Hepatocyte (in vitro differentiated cells): Measurements from ENCODE around the gene EIF6. TPM values are rescaled to one million over a fixed set of nuclear protein-coding genes. Genes with fewer than 3 reads are reported as not detected.
"Not testable (repeated sequence)": the region's sequence is repeated elsewhere in the genome, so short reads cannot be mapped to it uniquely, and the experiment has no call there.

Experiments
- DNase-seq: peaks from one replicate; pipeline ENCODE4 v3.0.0-alpha.2; 2016; ENCODE audit warnings: low spot score
- H2AFZ ChIP-seq: fragments of 200-600 bp; sonication (generic); 2 replicates; pipeline ENCODE4 v1.6.0; 2016; ENCODE audit warnings: antibody characterized with exemption, mild to moderate bottlenecking
- H3K27ac ChIP-seq: fragments of 200-600 bp; sonication (generic); 2 replicates; pipeline ENCODE4 v1.5.1; 2016; ENCODE audit warnings: mild to moderate bottlenecking
- H3K27me3 ChIP-seq: fragments of 200-600 bp; sonication (generic); 2 replicates; pipeline ENCODE4 v1.6.1; 2016
- H3K36me3 ChIP-seq: fragments of 200-600 bp; sonication (generic); replicated peaks from 2 replicates; pipeline ENCODE4 v1.5.1; 2016; ENCODE audit warnings: low read depth; ENCODE audit not compliant: insufficient read depth
- H3K4me1 ChIP-seq: fragments of 200-600 bp; sonication (generic); 2 replicates; pipeline ENCODE4 v1.5.1; 2016; ENCODE audit warnings: mild to moderate bottlenecking, moderate library complexity; ENCODE audit not compliant: insufficient read depth
- H3K4me2 ChIP-seq: fragments of 200-600 bp; sonication (generic); 2 replicates; pipeline ENCODE4 v1.6.0; 2016
- H3K4me3 ChIP-seq: fragments of 200-600 bp; sonication (generic); 2 replicates; pipeline ENCODE4 v1.5.1; 2016; ENCODE audit warnings: mild to moderate bottlenecking
- H3K79me2 ChIP-seq: fragments of 200-600 bp; sonication (generic); 2 replicates; pipeline ENCODE4 v1.6.0; 2017; ENCODE audit warnings: mild to moderate bottlenecking
- H3K9me2 ChIP-seq: fragments of 200-600 bp; sonication (generic); replicated peaks from 2 replicates; pipeline ENCODE4 v1.6.0; 2017; ENCODE audit warnings: mild to moderate bottlenecking; ENCODE audit not compliant: insufficient read depth
- H3K9me3 ChIP-seq: fragments of 200-600 bp; sonication (generic); 2 replicates; pipeline ENCODE4 v1.5.1; 2016; ENCODE audit warnings: low read depth, mild to moderate bottlenecking
- H4K20me1 ChIP-seq: fragments of 200-600 bp; sonication (generic); 2 replicates; pipeline ENCODE4 v1.6.0; 2016; ENCODE audit warnings: mild to moderate bottlenecking; ENCODE audit not compliant: insufficient read depth, poor library complexity, severe bottlenecking
- CTCF ChIP-seq: fragments of 200-600 bp; sonication (generic); IDR thresholded peaks from 2 replicates; pipeline ENCODE4 v1.5.1; 2016; ENCODE audit warnings: antibody characterized with exemption, mild to moderate bottlenecking; ENCODE audit not compliant: poor library complexity
- EZH2 ChIP-seq: fragments of 200-600 bp; sonication (generic); IDR thresholded peaks from 2 replicates; pipeline ENCODE4 v1.6.1; 2016; ENCODE audit warnings: antibody characterized with exemption, mild to moderate bottlenecking, borderline replicate concordance
- EZH2phosphoT487 ChIP-seq: fragments of 200-600 bp; sonication (generic); IDR thresholded peaks from one replicate; pipeline ENCODE4 v1.6.1; 2018; ENCODE audit warnings: antibody characterized with exemption, mild to moderate bottlenecking, low read depth, moderate library complexity; ENCODE audit not compliant: unreplicated experiment, severe bottlenecking
- WGBS: methylation state at CpG from one replicate; pipeline ENCODE4 v1.1.6; 2016; ENCODE audit warnings: low lambda C conversion rate; ENCODE audit errors: missing lambda C conversion rate; 5-methylcytosine and 5-hydroxymethylcytosine counted together
- polyA plus RNA-seq: library from polyadenylated mRNA; unstranded; fragments of >200 nt; fragmentation: Nextera tagmentation; extraction: Ambion mirVana; gene quantifications from 2 replicates; pipeline ENCODE4 v1.2.1, GENCODE V29; 2016
- total RNA-seq: library from RNA; depleted of rRNA; stranded (reverse); fragments of >200 nt; gene quantifications from 2 replicates; pipeline ENCODE4 v1.2.3, GENCODE V29; 2014

Gene EIF6
- total and polyA plus RNA-seq, 2 experiments from 2014 or later, result 112 to 230 TPM

GRCh38 chr20:35267092-35267491, 17.5 kb downstream of the EIF6 start:
- Histone ChIP-seq H3K36me3 (no peaks in the 10 kb centered on the region), H3K9me2 (no peaks in the 10 kb centered on the region), H3K4me1 (peaks cover 21% of the 10 kb centered on the region), H2AFZ (no peak overlapping the region), H3K79me2 (no peaks in the 10 kb centered on the region), H3K4me3 (no peak overlapping the region), H3K9me3 (no peaks in the 10 kb centered on the region), H3K4me2 (no peak overlapping the region), H3K27me3 (no peaks in the 10 kb centered on the region), H4K20me1 (no peaks in the 10 kb centered on the region), H3K27ac (no peak overlapping the region)
- WGBS, result 97% methylated on average over 16 of the region's 16 CpGs
- DNase-seq, result no peak
- TF ChIP-seq EZH2phosphoT487, result no peak
- TF ChIP-seq CTCF, result no peak
- TF ChIP-seq EZH2, result no peak

- H3K4me3 ChIP-seq, result no peak overlapping the region
- no peaks in the 10 kb centered on the region for H3K9me3 ChIP-seq
- 54% methylated on average over 1 of the region's 1 CpG for WGBS
- H3K79me2 ChIP-seq, result no peaks in the 10 kb centered on the region
- no peak overlapping the region for H2AFZ ChIP-seq
- no peak overlapping the region for H3K4me2 ChIP-seq
- peaks cover 23% of the 10 kb centered on the region for H3K4me1 ChIP-seq
- DNase-seq, result peak; percentile 63
- peak; percentile 27 for TF ChIP-seq CTCF
- no peak for TF ChIP-seq EZH2phosphoT487
- no peak for TF ChIP-seq EZH2
- no peaks in the 10 kb centered on the region for H3K36me3 ChIP-seq
- H3K27ac ChIP-seq, result peak overlapping the region; percentile 97
- no peaks in the 10 kb centered on the region for H3K9me2 ChIP-seq
- H4K20me1 ChIP-seq, result no peaks in the 10 kb centered on the region
- no peaks in the 10 kb centered on the region for H3K27me3 ChIP-seq
These were observed 19.8 kb downstream of the EIF6 start for GRCh38 chr20:35264755-35265154.

- peak overlapping the region; percentile 97 for H3K27ac ChIP-seq
- 69% methylated on average over 17 of the region's 17 CpGs for WGBS
- H3K9me3 ChIP-seq, result no peaks in the 10 kb centered on the region
- no peak overlapping the region for H3K4me3 ChIP-seq
- H3K36me3 ChIP-seq, result no peaks in the 10 kb centered on the region
- no peaks in the 10 kb centered on the region for H3K79me2 ChIP-seq
- H4K20me1 ChIP-seq, result no peaks in the 10 kb centered on the region
- TF ChIP-seq EZH2, result no peak
- TF ChIP-seq CTCF, result no peak
- no peak for TF ChIP-seq EZH2phosphoT487
- no peak overlapping the region for H2AFZ ChIP-seq
- no peaks in the 10 kb centered on the region for H3K9me2 ChIP-seq
- peaks cover 23% of the 10 kb centered on the region for H3K4me1 ChIP-seq
- H3K4me2 ChIP-seq, result peak overlapping the region; percentile 50
- DNase-seq, result no peak
- H3K27me3 ChIP-seq, result no peaks in the 10 kb centered on the region
These were observed 20.8 kb downstream of the EIF6 start for GRCh38 chr20:35263532-35264341.

DNA sequence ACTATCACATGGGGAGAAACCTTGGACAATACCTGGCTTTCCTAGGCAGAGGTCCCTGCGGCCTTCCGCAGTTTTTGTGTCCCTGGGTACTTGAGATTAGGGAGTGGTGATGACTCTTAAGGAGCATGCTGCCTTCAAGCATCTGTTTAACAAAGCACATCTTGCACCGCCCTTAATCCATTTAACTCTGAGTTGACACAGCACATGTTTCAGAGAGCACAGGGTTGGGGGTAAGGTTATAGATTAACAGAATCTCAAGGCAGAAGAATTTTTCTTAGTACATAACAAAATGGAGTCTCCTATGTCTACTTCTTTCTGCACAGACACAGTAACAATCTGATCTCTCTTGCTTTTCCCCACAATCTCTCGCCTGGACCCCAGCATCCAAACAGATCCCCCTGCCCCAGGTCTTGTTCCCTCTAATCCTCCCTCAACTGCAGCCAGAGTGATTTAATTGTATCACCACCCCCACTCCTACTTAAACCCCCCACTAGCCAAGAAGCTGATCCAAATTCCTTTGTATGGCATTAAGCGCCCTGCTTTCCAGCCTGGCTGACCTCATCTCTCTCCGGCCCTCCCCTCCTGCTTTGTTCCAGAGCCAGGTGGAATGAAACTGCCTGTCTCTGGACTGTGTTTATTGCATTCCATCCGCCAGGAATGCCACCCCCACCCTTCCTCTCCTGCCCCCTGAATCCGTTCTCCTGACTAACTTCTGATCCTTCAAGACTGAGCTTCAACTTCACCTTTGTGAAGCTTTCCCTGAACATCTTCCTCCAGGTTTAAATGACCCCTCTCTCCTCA, 21.6 kb downstream of the EIF6 start:
- H4K20me1 ChIP-seq, H2AFZ ChIP-seq, H3K9me3 ChIP-seq, H3K9me2 ChIP-seq, H3K4me3 ChIP-seq, H3K79me2 ChIP-seq, H3K27me3 ChIP-seq, H3K36me3 ChIP-seq: not testable (repeated sequence)
- 11% methylated on average over 5 of the region's 8 CpGs for WGBS
- H3K4me1 ChIP-seq, result peaks cover 23% of the 10 kb centered on the region
- DNase-seq, result peak; percentile 85
- peak overlapping the region; percentile 50 for H3K4me2 ChIP-seq
- H3K27ac ChIP-seq, result peak overlapping the region; percentile 97

- not testable (repeated sequence) for DNase-seq, H3K79me2 ChIP-seq, H3K36me3 ChIP-seq, H3K4me3 ChIP-seq, H4K20me1 ChIP-seq, H3K27me3 ChIP-seq, H3K9me2 ChIP-seq, H3K9me3 ChIP-seq, H3K4me2 ChIP-seq, H2AFZ ChIP-seq
- H3K27ac ChIP-seq, result peak overlapping the region; percentile 89
- 26% methylated on average over 7 of the region's 10 CpGs for WGBS
- H3K4me1 ChIP-seq, result peaks cover 23% of the 10 kb centered on the region
These were observed 22.3 kb downstream of the EIF6 start for GRCh38 chr20:35262321-35262720.
